Body of pancreas (tissue), 4 donors: ENCODE data around the gene FAM120B.

ENCODE experiments used
- POLR2A ChIP-seq, 3 donors: fragments of 450-650 bp; IDR thresholded peaks; one replicate each; pipeline ENCODE4 v1.6.1; 2016; ENCODE audit warnings: antibody characterized with exemption in 3 of 3, mild to moderate bottlenecking in 2 of 3
- TF ChIP-seq, protein P1 (sequence below), 7 experiments: fragments of 450-650 bp in 4 of 7; fragments of 200-600 bp in 3 of 7; sonication (generic) in 3 of 7; IDR thresholded peaks; one replicate each; pipeline ENCODE4 v1.5.1; 2016 to 2019; ENCODE audit warnings: antibody characterized with exemption in 7 of 7

DNA sequence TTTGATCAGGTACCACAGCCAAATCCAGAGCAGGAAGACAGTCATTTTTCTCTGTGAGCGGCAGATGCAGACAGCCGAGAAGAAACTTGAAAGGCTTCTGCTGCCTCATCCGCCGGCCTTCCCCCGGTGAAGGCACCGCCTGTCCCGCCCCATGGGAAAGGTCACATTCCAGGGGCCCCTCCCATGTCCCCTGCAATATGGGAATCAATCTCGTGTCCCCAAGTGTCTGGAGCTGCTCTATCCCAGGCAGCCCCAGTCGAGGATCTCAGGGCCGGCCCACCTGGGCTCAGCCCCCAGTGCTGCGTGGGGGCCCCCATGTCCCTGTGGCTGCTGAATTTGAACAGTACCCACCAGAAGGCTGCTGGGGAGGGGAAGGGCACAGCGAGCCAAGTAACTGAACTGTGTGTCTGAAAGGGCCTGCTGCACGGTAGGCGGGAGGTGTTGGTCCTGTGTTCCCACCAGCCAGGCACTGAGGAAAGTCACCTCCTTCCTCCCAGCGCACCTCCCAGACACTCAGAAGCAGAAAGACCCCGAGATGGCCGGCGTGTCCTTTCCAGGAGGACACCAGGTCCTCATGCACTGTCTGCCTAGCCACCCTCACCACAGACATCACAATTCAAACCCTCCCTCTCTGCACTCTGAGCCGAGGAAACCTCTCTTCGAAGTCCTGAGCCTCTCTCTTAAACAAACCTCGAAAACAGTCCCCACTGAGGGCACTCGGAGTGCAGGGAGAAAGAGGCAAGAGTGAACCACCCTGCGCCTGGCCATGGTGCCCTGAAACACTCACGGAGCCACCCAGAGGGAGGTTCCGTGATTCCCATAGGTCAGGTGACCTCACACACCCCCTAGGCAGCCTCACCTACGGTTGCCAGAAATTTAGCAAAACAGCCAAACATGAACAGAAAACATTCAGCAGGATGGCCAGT is 147.3 kb downstream of the FAM120B start:
- TF ChIP-seq POLR2A (IDR thresholded peaks at IDR 0.05) = no peak
- TF ChIP-seq, protein P1, sequence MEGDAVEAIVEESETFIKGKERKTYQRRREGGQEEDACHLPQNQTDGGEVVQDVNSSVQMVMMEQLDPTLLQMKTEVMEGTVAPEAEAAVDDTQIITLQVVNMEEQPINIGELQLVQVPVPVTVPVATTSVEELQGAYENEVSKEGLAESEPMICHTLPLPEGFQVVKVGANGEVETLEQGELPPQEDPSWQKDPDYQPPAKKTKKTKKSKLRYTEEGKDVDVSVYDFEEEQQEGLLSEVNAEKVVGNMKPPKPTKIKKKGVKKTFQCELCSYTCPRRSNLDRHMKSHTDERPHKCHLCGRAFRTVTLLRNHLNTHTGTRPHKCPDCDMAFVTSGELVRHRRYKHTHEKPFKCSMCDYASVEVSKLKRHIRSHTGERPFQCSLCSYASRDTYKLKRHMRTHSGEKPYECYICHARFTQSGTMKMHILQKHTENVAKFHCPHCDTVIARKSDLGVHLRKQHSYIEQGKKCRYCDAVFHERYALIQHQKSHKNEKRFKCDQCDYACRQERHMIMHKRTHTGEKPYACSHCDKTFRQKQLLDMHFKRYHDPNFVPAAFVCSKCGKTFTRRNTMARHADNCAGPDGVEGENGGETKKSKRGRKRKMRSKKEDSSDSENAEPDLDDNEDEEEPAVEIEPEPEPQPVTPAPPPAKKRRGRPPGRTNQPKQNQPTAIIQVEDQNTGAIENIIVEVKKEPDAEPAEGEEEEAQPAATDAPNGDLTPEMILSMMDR (IDR thresholded peaks at IDR 0.05) = no peak
